ENCODE results near the gene DCANP1.

Gene DCANP1

DNA sequence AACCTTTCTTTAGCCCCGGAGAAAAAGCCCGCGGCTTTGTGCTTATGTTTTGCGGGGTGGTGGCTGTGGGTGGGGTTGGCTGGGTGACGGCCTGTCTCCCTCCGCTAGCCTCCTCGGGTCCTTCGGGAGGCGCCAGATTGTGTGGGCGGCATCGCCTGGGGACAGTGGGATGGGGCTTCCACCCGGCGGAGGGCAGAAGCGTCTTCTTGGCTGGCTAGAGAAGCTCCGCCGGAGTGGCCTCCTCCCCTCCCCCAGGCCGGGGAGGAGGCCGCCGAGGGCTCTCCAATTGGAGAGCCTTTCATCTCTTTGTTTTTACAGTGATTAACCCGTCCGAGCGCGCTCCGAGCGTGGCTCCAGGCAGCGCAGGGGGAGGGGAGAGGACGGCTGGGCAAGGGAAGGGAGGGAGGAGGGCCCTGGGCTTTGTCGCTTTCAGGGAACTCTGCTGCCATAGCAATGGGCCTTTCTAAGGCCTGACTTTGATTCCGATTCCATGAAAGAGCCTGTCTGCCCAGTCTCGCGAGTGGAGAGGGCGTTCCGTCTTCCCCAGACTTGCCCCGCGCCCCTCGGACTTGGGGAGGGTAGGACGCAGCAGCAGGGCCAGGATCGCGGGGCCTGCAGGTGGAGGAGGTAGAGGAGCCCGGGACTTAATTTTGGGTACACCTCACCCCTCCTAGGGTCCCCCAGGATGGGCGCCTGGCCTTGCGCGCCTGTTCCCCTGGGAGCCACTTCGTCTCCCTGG, 41.7 kb upstream of the DCANP1 start:
- Histone ChIP-seq H3K27me3 (ENCODE audit: control insufficient read depth in 1 of 2, insufficient read depth in 2 of 2, low read length in 2 of 2) (peaks cover 60 to 69% of the 10 kb centered on the region in 2 donors), H3K4me3 (ENCODE audit: low read length in 2 of 2) (peak overlapping the region; percentile 55 to 66), H3K9me3 (ENCODE audit: control insufficient read depth in 2 of 2, low read length in 2 of 2) (no peaks in the 10 kb centered on the region), H3K36me3 (ENCODE audit: control insufficient read depth in 2 of 2, insufficient read depth in 2 of 2, low read length in 2 of 2) (no peaks in the 10 kb centered on the region), H3K9ac (ENCODE audit: low read length in 2 of 2) (no peak overlapping the region), H3K4me1 (ENCODE audit: control insufficient read depth, insufficient read depth, low read length) (peaks cover 29% of the 10 kb centered on the region), H3K27ac (ENCODE audit: low read length) (no peak overlapping the region)

DNA sequence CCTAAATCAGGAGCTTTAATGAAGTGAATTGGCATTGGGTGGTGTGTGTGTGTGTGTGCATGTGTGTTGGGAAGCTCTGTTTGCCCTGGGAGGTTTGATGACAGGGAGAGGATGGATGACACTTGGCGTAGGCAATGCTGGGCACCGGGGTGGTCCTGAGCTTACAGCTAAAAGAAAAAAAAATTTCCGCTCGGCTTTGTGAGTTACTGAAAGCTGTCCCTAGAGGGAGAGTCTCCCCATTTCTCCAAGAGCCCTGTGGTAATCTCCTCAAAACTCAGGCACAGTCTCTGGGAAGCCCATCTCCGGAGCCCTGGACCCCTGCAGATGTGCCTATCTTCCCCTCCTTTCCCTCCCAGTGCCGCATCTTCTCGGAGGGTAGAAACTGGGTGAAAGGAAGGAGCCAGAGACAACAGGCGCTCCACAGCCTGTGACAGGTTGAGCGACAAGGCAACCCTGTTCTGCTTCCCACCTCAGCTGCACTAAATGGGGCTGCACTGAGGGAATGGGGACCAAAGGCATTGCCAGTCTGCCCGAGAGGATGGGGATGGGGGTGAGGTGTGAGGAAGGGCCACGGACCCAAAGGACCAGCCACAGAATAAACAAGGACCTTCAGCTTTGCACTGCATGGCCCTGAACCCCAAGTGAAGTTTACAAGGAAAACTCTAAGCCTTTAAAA, 40.8 kb upstream of the DCANP1 start:
- peak overlapping the region in 1 of 2 donors; percentile 55 for H3K4me3 ChIP-seq (ENCODE audit: low read length in 2 of 2)

DNA sequence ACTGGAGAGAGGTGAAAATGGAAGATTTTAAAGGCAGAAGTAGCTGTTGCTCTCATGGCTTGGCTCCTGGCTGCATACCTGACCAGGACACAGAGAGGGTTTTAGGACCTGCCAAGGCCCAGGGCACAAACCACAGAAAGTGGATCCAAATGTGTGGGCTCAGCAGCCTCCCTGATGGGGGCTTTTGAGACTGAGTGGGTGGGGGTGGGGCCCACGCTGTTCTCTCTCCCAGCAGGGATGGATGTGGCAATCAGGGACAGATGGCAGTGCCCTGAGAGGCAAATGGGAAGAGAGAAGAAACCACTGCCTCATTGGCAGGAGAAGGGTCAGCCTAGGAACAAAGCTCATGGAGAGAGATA, 39.9 kb upstream of the DCANP1 start:
- Histone ChIP-seq H3K27ac (ENCODE audit: low read length) (no peak overlapping the region), H3K9ac (ENCODE audit: low read length in 2 of 2) (no peak overlapping the region), H3K4me1 (ENCODE audit: control insufficient read depth, insufficient read depth, low read length) (peaks cover 29% of the 10 kb centered on the region), H3K27me3 (ENCODE audit: control insufficient read depth in 1 of 2, insufficient read depth in 2 of 2, low read length in 2 of 2) (peaks cover 60 to 62% of the 10 kb centered on the region in 2 donors), H3K4me3 (ENCODE audit: low read length in 2 of 2) (no peak overlapping the region), H3K9me3 (ENCODE audit: control insufficient read depth in 2 of 2, low read length in 2 of 2) (no peaks in the 10 kb centered on the region), H3K36me3 (ENCODE audit: control insufficient read depth in 2 of 2, insufficient read depth in 2 of 2, low read length in 2 of 2) (no peaks in the 10 kb centered on the region)

More for the DNA sequence above, 40.8 kb upstream of the DCANP1 start:
- no peak overlapping the region for H3K27ac ChIP-seq (ENCODE audit: low read length)
- peaks cover 29% of the 10 kb centered on the region for H3K4me1 ChIP-seq (ENCODE audit: control insufficient read depth, insufficient read depth, low read length)
- peaks cover 64 to 69% of the 10 kb centered on the region in 2 donors for H3K27me3 ChIP-seq (ENCODE audit: control insufficient read depth in 1 of 2, insufficient read depth in 2 of 2, low read length in 2 of 2)
- no peak overlapping the region for H3K9ac ChIP-seq (ENCODE audit: low read length in 2 of 2)
- no peaks in the 10 kb centered on the region for H3K9me3 ChIP-seq (ENCODE audit: control insufficient read depth in 2 of 2, low read length in 2 of 2)
- H3K36me3 ChIP-seq (ENCODE audit: control insufficient read depth in 2 of 2, insufficient read depth in 2 of 2, low read length in 2 of 2) = no peaks in the 10 kb centered on the region

DNA sequence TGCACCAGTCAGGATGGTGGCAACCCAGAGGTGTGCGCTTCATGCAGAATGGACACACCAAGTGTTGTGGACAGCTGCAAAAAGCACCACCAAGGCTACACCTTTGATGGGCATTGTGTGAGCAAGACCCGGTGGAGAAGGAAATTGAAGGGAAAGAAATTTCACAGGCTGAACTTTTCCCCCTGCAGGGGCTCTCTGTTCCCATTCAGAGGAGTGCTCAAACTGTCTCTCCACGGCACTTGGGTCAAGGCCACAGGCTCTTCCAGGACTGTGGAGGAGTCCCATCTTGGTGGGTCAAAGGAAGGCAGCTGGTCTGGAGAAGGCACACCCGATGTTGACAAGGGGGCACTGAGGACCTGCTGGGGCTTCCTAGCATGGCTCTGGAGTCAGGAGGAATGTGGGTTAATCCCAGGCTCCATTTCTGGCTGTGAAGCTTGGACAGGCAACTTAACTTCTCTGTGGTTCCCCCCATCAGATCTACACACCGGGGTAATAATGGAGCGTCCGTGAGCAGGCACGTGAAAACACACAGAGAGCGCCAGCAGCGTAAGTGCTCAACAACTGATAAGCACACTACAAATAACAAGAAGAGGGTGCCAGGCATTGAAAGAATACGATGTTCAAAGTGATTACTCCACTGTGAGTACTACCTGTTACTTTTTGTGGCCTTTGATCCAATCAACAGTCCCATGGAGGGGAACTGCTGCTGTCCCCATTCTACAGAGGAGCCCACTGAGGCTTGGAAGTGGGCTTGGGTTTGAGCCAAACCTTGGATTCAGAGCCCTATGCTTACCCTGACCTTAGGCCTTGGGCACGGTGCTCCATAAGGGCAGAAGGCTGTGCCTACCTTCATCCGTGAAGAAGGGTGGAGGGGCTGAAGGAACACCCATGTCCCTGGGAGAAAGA, 39.2 kb upstream of the DCANP1 start:
- H3K27me3 ChIP-seq (ENCODE audit: control insufficient read depth in 1 of 2, insufficient read depth in 2 of 2, low read length in 2 of 2) = peaks cover 57 to 60% of the 10 kb centered on the region in 2 donors
- H3K9ac ChIP-seq (ENCODE audit: low read length in 2 of 2) = no peak overlapping the region
- H3K9me3 ChIP-seq (ENCODE audit: control insufficient read depth in 2 of 2, low read length in 2 of 2) = no peaks in the 10 kb centered on the region
- H3K27ac ChIP-seq (ENCODE audit: low read length) = no peak overlapping the region
- no peaks in the 10 kb centered on the region for H3K36me3 ChIP-seq (ENCODE audit: control insufficient read depth in 2 of 2, insufficient read depth in 2 of 2, low read length in 2 of 2)
- H3K4me1 ChIP-seq (ENCODE audit: control insufficient read depth, insufficient read depth, low read length) = peaks cover 29% of the 10 kb centered on the region
- H3K4me3 ChIP-seq (ENCODE audit: low read length in 2 of 2) = no peak overlapping the region

DNA sequence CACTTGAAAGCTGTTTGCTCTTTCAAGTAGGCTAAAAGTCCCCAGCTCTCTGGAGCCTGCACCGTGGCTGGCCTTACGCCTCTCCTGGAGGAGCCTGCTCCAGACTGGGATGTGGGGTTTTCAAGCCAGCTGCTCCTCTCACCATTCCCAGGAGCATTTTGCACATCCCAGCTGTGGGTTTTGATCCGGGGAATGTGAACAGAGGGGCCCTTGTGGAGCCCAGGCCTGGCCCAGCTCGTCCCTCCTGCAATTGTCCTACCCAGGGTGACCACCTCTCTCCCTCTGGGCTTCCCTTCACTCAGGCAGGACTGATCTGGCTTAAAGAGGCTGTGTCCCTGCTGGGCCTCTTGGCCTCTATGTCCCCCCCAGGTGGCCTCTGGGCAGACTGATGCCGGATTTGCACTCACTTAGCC, 37.5 kb upstream of the DCANP1 start:
- H3K9me3 ChIP-seq (ENCODE audit: control insufficient read depth in 2 of 2, low read length in 2 of 2) = no peaks in the 10 kb centered on the region
- no peak overlapping the region for H3K9ac ChIP-seq (ENCODE audit: low read length in 2 of 2)
- peaks cover 18% of the 10 kb centered on the region for H3K4me1 ChIP-seq (ENCODE audit: control insufficient read depth, insufficient read depth, low read length)
- peaks cover 50 to 51% of the 10 kb centered on the region in 2 donors for H3K27me3 ChIP-seq (ENCODE audit: control insufficient read depth in 1 of 2, insufficient read depth in 2 of 2, low read length in 2 of 2)
- no peak overlapping the region for H3K27ac ChIP-seq (ENCODE audit: low read length)
- H3K36me3 ChIP-seq (ENCODE audit: control insufficient read depth in 2 of 2, insufficient read depth in 2 of 2, low read length in 2 of 2) = no peaks in the 10 kb centered on the region
- no peak overlapping the region for H3K4me3 ChIP-seq (ENCODE audit: low read length in 2 of 2)

DNA sequence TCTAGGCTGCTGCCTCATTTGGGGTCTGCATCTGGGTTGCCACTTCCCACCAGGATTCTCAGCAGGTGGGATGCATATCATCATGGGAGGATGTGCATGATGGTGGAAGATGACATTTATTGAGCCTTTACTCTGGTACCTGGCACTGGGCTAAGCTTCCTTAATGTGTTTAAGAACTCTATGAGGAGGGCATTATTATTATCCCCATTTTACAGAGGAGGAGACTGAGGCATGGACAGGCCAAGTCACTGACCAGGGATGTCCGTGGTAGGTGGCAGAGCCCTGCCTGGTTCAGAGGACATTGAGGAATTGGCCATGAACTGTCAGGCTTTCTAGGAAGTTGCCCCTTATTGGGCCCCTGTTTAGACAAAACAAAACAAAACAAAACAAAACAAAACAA, 36.1 kb upstream of the DCANP1 start:
- H3K9me3 ChIP-seq (ENCODE audit: control insufficient read depth in 2 of 2, low read length in 2 of 2) = no peaks in the 10 kb centered on the region
- H3K36me3 ChIP-seq (ENCODE audit: control insufficient read depth in 2 of 2, insufficient read depth in 2 of 2, low read length in 2 of 2) = no peaks in the 10 kb centered on the region
- H3K27me3 ChIP-seq (ENCODE audit: control insufficient read depth in 1 of 2, insufficient read depth in 2 of 2, low read length in 2 of 2) = peaks cover 40 to 43% of the 10 kb centered on the region in 2 donors
- no peak overlapping the region for H3K9ac ChIP-seq (ENCODE audit: low read length in 2 of 2)
- H3K4me1 ChIP-seq (ENCODE audit: control insufficient read depth, insufficient read depth, low read length) = peaks cover 4% of the 10 kb centered on the region
- no peak overlapping the region for H3K27ac ChIP-seq (ENCODE audit: low read length)
- H3K4me3 ChIP-seq (ENCODE audit: low read length in 2 of 2) = no peak overlapping the region

DNA sequence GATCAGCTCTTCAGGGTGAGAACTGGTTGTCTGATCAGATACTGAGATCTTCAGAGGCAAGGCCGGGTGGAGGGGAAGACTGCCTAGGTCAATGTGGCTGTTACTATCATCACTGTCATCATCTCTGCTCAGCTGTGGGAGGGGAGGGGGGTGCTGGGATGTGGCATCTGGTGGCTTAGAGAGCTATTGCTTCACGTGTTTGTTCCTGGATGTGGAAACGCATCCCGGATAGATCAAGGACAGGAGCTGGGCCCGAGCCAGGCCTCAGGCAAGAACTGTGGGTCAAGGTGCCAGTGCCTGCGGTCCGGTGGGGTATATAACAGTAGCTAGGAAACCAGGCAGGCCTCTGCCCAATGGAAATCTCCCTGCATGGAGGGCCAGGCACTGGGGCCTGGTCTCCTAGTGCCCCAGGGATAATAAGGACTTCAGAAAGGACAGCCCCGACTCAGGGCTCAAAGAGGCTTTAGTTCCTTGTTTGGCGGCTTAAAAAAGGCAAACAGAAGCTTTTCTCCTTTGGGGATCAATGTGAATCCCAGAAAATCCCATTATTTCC, 35.3 kb upstream of the DCANP1 start:
- Histone ChIP-seq H3K36me3 (ENCODE audit: control insufficient read depth in 2 of 2, insufficient read depth in 2 of 2, low read length in 2 of 2) (no peaks in the 10 kb centered on the region), H3K9me3 (ENCODE audit: control insufficient read depth in 2 of 2, low read length in 2 of 2) (no peaks in the 10 kb centered on the region), H3K9ac (ENCODE audit: low read length in 2 of 2) (no peak overlapping the region), H3K4me3 (ENCODE audit: low read length in 2 of 2) (no peak overlapping the region), H3K27me3 (ENCODE audit: control insufficient read depth in 1 of 2, insufficient read depth in 2 of 2, low read length in 2 of 2) (peaks cover 39 to 41% of the 10 kb centered on the region in 2 donors), H3K4me1 (ENCODE audit: control insufficient read depth, insufficient read depth, low read length) (no peaks in the 10 kb centered on the region), H3K27ac (ENCODE audit: low read length) (no peak overlapping the region)

DNA sequence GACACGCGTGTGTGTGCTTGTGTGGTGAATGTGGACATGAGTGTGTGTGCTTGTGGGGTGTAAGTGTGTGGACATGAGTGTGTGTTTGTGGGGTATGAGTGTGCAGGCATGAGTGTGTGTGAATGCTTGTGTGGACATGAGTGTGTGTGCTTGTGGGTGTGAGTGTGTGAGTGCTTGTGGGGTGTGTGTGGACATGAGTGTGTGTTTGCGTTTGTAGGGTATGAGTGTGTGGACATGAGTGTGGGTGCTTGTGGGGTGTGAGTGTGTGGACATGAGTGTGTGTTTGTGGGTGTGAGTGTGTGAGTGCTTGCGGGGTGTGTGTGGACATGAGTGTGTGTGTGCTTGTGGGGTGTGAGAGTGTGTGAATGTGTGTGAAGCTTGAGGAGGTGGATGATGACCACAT, 34.8 kb upstream of the DCANP1 start:
- Histone ChIP-seq H3K36me3 (ENCODE audit: control insufficient read depth in 2 of 2, insufficient read depth in 2 of 2, low read length in 2 of 2) (no peaks in the 10 kb centered on the region), H3K27ac (ENCODE audit: low read length) (no peak overlapping the region), H3K4me3 (ENCODE audit: low read length in 2 of 2) (no peak overlapping the region), H3K9me3 (ENCODE audit: control insufficient read depth in 2 of 2, low read length in 2 of 2) (no peaks in the 10 kb centered on the region), H3K27me3 (ENCODE audit: control insufficient read depth in 1 of 2, insufficient read depth in 2 of 2, low read length in 2 of 2) (peaks cover 34 to 37% of the 10 kb centered on the region in 2 donors), H3K9ac (ENCODE audit: low read length in 2 of 2) (no peak overlapping the region), H3K4me1 (ENCODE audit: control insufficient read depth, insufficient read depth, low read length) (no peaks in the 10 kb centered on the region)

DNA sequence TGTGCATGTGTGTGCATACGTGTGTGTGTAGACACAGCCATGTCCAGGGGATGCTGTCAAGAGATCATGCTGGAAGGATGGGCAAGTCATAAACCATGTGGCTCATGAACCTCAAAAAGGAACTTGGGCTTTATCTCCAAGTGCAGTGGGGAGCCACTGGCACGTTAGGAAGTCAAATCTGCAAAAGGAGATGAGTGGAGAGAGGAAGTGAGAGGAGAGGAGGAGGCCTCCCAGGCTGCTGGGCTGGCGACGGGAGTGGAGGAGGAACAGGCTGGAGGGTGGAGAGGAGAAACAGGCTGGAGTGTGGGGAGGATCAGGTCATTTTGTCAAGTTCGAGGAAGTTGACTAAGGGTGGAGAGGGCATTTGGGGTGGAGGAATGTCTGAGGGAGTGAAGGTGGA, 34.2 kb upstream of the DCANP1 start:
- H3K9me3 ChIP-seq (ENCODE audit: control insufficient read depth in 2 of 2, low read length in 2 of 2) = no peaks in the 10 kb centered on the region
- H3K4me3 ChIP-seq (ENCODE audit: low read length in 2 of 2) = no peak overlapping the region
- H3K27ac ChIP-seq (ENCODE audit: low read length) = no peak overlapping the region
- peaks cover 33% of the 10 kb centered on the region in 2 donors for H3K27me3 ChIP-seq (ENCODE audit: control insufficient read depth in 1 of 2, insufficient read depth in 2 of 2, low read length in 2 of 2)
- no peaks in the 10 kb centered on the region for H3K4me1 ChIP-seq (ENCODE audit: control insufficient read depth, insufficient read depth, low read length)
- no peaks in the 10 kb centered on the region for H3K36me3 ChIP-seq (ENCODE audit: control insufficient read depth in 2 of 2, insufficient read depth in 2 of 2, low read length in 2 of 2)
- H3K9ac ChIP-seq (ENCODE audit: low read length in 2 of 2) = no peak overlapping the region

DNA sequence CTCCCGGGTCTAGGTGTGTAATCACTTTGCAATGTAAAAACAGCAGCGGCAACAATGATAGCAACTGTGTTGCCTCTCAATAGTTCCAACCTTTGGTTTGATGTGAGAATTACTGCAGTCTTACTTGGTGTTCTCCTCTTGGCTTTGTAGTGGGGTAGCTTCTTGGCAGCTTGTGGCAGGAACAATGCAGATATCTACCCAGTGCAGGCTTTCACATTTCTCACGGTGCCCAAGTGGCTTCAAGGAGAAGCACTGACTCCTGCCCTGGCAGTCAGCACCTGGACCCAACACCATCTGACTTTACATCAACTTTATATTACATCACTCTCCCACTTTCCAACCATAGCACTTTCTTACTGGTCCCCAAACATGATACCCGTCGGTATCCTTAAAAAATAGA, 33.4 kb upstream of the DCANP1 start:
- Histone ChIP-seq H3K9me3 (ENCODE audit: control insufficient read depth in 2 of 2, low read length in 2 of 2) (no peaks in the 10 kb centered on the region), H3K36me3 (ENCODE audit: control insufficient read depth in 2 of 2, insufficient read depth in 2 of 2, low read length in 2 of 2) (no peaks in the 10 kb centered on the region), H3K9ac (ENCODE audit: low read length in 2 of 2) (no peak overlapping the region), H3K4me3 (ENCODE audit: low read length in 2 of 2) (no peak overlapping the region), H3K27ac (ENCODE audit: low read length) (no peak overlapping the region), H3K4me1 (ENCODE audit: control insufficient read depth, insufficient read depth, low read length) (no peaks in the 10 kb centered on the region), H3K27me3 (ENCODE audit: control insufficient read depth in 1 of 2, insufficient read depth in 2 of 2, low read length in 2 of 2) (peaks cover 28 to 31% of the 10 kb centered on the region in 2 donors)

All from stomach smooth muscle (tissue), 2 donors.